Mesodermal cell (in vitro differentiated cells): Measurements from ENCODE around the gene CFAP92.

Experiments used
- H3K27ac ChIP-seq: 2 replicates; pipeline ENCODE4 v1.7.0; 2013; ENCODE audit warnings: mild to moderate bottlenecking, low read depth, low read length, moderate library complexity; ENCODE audit not compliant: severe bottlenecking
- H3K36me3 ChIP-seq: 2 replicates; pipeline ENCODE4 v1.7.1; 2013; ENCODE audit warnings: mild to moderate bottlenecking, low read length, moderate library complexity; ENCODE audit not compliant: control insufficient read depth, insufficient read depth
- H3K4me1 ChIP-seq: one replicate; pipeline ENCODE4 v1.7.1; 2013; ENCODE audit warnings: mild to moderate bottlenecking, low read length; ENCODE audit not compliant: insufficient read depth, control insufficient read depth, poor library complexity, severe bottlenecking
- H3K4me3 ChIP-seq: 2 replicates; pipeline ENCODE4 v1.7.0; 2013; ENCODE audit warnings: low read length, control low read depth, mild to moderate bottlenecking; ENCODE audit not compliant: insufficient read depth, poor library complexity, severe bottlenecking; ENCODE audit errors: extremely low read depth
- H3K9me3 ChIP-seq: 2 replicates; pipeline ENCODE4 v1.7.1; 2013; ENCODE audit warnings: mild to moderate bottlenecking, low read length, moderate library complexity; ENCODE audit not compliant: control insufficient read depth
- WGBS, 2 experiments: methylation state at CpG; one replicate each; pipeline ENCODE4 v1.1.5; 2013; ENCODE audit warnings: missing lambda C conversion rate in 2 of 2; ENCODE audit not compliant: insufficient coverage in 2 of 2; 5-methylcytosine and 5-hydroxymethylcytosine counted together

CFAP92 gene

DNA sequence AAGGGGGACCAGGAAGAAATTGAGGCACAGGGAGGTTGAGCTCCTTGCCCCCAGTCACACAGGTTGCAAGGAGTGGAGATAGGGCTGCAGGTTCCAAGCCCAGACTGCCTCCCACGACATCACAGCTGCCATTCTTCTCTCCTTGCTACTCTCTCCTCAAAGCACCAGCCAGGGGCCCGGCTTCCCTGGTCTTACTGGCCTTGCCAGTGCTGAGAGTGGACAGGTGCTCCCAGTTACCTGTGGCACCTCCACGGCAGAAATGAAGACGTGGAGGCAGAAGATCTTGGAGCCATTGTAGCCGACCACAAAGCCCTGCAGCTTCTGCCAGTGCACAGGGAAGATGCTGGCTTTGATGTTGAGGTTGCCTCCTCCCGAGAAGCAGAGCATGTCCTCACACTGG, 132.4 kb downstream of the CFAP92 start:
- WGBS, 2 experiments, result 65 to 70% methylated on average over 5 to 6 of the region's 6 CpGs
- Histone ChIP-seq H3K4me3 (no peak overlapping the region), H3K9me3 (peaks cover 36% of the 10 kb centered on the region), H3K4me1 (no peaks in the 10 kb centered on the region), H3K36me3 (no peaks in the 10 kb centered on the region), H3K27ac (no peak overlapping the region)
